Measurements from ENCODE around the gene PPBP. TPM values are rescaled to one million over a fixed set of nuclear protein-coding genes. Genes with fewer than 3 reads are reported as not detected.

The PPBP gene
- total and polyA plus RNA-seq, 9 of the 15 experiments (the other 6 are each of a cell fraction or from before 2014, with no cell fraction given), result 0.17 to 0.55 (median 0.29) TPM; not detected in 4

DNA sequence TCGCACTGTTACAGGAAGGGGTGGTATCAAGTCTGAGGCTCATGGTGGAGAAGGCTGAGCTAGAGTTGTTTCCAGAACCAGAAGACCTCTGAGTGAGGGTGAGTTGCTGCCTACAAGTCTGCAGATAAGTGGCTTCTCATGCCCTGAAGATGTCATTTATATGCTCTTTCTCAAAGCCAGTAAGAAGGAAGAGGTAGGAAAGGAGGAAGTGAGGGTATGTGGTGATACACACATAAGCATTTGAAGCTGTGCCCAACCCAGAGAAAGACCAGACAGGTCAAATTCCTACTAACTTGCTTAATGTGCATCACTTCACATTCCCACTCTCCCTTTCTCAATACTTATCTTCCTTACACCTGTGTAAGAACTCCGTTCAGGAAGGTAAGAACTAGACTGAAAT, at the start of gene PPBP (continued):
- TF ChIP-seq, protein P1, sequence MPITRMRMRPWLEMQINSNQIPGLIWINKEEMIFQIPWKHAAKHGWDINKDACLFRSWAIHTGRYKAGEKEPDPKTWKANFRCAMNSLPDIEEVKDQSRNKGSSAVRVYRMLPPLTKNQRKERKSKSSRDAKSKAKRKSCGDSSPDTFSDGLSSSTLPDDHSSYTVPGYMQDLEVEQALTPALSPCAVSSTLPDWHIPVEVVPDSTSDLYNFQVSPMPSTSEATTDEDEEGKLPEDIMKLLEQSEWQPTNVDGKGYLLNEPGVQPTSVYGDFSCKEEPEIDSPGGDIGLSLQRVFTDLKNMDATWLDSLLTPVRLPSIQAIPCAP (CRISPR knock-in tag; IDR thresholded peaks at IDR 0.05; ENCODE audit: borderline replicate concordance), result no peak
- TF ChIP-seq EP300 (IDR thresholded peaks at IDR 0.05; ENCODE audit: low read length), result no peak
- TF ChIP-seq TAF1 (IDR thresholded peaks at IDR 0.05; ENCODE audit: control insufficient read depth, extremely low read depth, insufficient read depth, low read length, severe bottlenecking), result no peak
- TF ChIP-seq HDAC2 (IDR thresholded peaks at IDR 0.05), result no peak
- TF ChIP-seq FOS (IDR thresholded peaks at IDR 0.05; ENCODE audit: extremely low read depth, insufficient read length), result no peak
- no peak for TF ChIP-seq ZBTB17 (CRISPR knock-in tag; IDR thresholded peaks at IDR 0.05)
- no peak for TF ChIP-seq TOE1 (IDR thresholded peaks at IDR 0.05; ENCODE audit: borderline replicate concordance)
- TF ChIP-seq TOE1 (CRISPR knock-in tag; IDR thresholded peaks at IDR 0.05; ENCODE audit: borderline replicate concordance, low read depth), result no peak
- TF ChIP-seq TEAD1 (CRISPR knock-in tag; IDR thresholded peaks at IDR 0.05), result no peak
- no peak for TF ChIP-seq OTX1 (CRISPR knock-in tag; IDR thresholded peaks at IDR 0.05)
- no peak for TF ChIP-seq CBX2 (IDR thresholded peaks at IDR 0.05; ENCODE audit: insufficient read depth, low read length, poor library complexity, severe bottlenecking)
- TF ChIP-seq GABPA (tag; conservative IDR thresholded peaks at IDR 0.05; ENCODE audit: low read depth), result no peak
- TF ChIP-seq ZNF146 (CRISPR knock-in tag; IDR thresholded peaks at IDR 0.05; ENCODE audit: unreplicated experiment), result no peak
- no peak for TF ChIP-seq SETDB1 (IDR thresholded peaks at IDR 0.05; ENCODE audit: low read length)
- TF ChIP-seq NR2F6 (CRISPR knock-in tag; IDR thresholded peaks at IDR 0.05), result no peak

All from K562 (cell line).